AG04449 (cell line): Measurements from ENCODE around the gene PYHIN1.

ENCODE experiments used
- CTCF ChIA-PET: fragments of 350-600 bp; formaldehyde crosslinking; extraction: SDS; loops from one replicate; lab custom pipeline; 2021; ENCODE audit warnings: antibody characterized with exemption; lab: Yijun Ruan, JAX
- POLR2A ChIA-PET: fragments of 400-600, 350-600 bp; formaldehyde crosslinking; extraction: SDS; loops from one replicate; lab custom pipeline; 2020; ENCODE audit warnings: antibody characterized with exemption, inconsistent platforms; lab: Yijun Ruan, JAX
- DNase-seq: peaks from one replicate; pipeline ENCODE4 v3.0.0-alpha.2; 2010; ENCODE audit warnings: low read depth, low spot score
- H3K4me3 ChIP-seq: 2 replicates; pipeline ENCODE4 v1.5.1; 2011; ENCODE audit warnings: low read depth, mild to moderate bottlenecking, control low read depth, low read length
- TF ChIP-seq, protein P1 (sequence below): IDR thresholded peaks from one replicate; pipeline ENCODE4 v1.5.1; 2011; ENCODE audit warnings: mild to moderate bottlenecking, moderate library complexity, low read length, control low read depth, inconsistent platforms; ENCODE audit not compliant: insufficient read depth; ENCODE audit errors: missing control alignments

PYHIN1 gene

DNA sequence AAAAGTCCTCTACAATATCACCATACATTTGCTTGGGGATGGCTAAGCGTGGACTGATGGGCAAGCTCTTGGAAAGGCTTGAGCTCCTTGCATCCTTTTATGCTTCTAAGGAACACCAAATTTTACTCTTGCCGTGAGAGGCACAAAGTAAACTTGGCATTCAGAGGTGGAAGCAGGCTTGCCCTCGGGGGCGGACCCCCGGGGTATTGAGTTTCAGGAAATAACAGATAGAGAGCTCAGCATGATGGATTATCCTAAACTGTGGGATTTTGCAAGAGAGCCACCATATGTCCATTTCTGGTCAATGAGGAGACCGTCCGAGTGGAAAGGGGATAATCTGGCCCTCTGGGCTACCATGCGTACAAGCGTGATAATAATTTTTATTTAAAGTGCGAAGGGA lies 92.4 kb downstream of the PYHIN1 start:
- POLR2A ChIA-PET, result no interaction called here

DNA sequence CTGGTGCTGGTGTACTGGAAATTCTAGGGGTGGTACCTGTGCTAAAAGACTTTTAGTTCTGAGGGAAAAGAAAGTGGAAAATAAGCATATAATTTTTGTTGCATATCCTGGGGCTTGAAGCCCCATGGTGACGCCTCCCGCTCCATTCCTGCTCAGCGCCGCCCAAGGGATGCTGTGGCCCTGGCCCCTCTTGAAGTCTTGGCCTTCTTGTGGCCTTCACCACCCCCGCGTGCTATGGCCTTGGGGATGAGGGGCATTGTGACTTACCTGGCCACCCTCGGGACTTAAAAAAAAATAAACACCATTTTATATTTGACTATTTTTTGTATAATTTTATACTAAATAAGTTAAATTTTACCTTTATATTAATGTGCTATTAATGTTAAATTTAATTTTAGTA lies 93.7 kb downstream of the PYHIN1 start:
- H3K4me3 ChIP-seq, result no peak overlapping the region
- ChIA-PET POLR2A (no interaction called here), CTCF (interaction anchor here (0.5 kb wide), 1 partner anchor 9 kb away, joined by 3 read pairs; no protein-coding TSS in a partner anchor)
- no peak for DNase-seq
- TF ChIP-seq, protein P1, sequence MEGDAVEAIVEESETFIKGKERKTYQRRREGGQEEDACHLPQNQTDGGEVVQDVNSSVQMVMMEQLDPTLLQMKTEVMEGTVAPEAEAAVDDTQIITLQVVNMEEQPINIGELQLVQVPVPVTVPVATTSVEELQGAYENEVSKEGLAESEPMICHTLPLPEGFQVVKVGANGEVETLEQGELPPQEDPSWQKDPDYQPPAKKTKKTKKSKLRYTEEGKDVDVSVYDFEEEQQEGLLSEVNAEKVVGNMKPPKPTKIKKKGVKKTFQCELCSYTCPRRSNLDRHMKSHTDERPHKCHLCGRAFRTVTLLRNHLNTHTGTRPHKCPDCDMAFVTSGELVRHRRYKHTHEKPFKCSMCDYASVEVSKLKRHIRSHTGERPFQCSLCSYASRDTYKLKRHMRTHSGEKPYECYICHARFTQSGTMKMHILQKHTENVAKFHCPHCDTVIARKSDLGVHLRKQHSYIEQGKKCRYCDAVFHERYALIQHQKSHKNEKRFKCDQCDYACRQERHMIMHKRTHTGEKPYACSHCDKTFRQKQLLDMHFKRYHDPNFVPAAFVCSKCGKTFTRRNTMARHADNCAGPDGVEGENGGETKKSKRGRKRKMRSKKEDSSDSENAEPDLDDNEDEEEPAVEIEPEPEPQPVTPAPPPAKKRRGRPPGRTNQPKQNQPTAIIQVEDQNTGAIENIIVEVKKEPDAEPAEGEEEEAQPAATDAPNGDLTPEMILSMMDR, result no peak

More for the DNA sequence above, 92.4 kb downstream of the PYHIN1 start:
- CTCF ChIA-PET, result no interaction called here
- no peak for DNase-seq
- TF ChIP-seq, protein P1, result no peak
- no peak overlapping the region for H3K4me3 ChIP-seq
